ENCODE data around the gene WNT4. TPM values are rescaled to one million over a fixed set of nuclear protein-coding genes. Genes with fewer than 3 reads are reported as not detected.

Gene WNT4
- total RNA-seq, 1 donor from 2014 or later = not detected

DNA sequence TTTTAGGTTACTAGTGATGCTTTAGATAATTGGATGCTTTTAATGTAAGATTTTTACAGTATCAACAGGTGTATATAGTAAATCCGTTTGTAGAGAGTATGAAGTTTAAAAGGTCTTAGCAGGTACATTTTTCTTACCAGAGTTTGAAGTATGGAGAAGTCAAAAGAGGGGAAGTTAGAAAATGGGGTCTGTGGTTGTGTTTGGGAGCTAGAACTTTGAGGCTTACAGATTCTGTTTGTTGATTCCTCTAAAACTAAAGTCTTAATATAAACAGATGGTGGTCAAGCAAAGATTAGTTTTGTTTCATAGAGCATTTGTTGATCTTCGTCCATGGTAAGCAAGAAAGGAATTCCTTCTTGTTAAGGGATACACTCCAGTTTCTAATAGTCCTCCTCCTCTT, 54.6 kb downstream of the WNT4 start:
- no peaks in the 10 kb centered on the region for H3K27me3 Mint-ChIP-seq (ENCODE audit: insufficient read depth, low read depth)

DNA sequence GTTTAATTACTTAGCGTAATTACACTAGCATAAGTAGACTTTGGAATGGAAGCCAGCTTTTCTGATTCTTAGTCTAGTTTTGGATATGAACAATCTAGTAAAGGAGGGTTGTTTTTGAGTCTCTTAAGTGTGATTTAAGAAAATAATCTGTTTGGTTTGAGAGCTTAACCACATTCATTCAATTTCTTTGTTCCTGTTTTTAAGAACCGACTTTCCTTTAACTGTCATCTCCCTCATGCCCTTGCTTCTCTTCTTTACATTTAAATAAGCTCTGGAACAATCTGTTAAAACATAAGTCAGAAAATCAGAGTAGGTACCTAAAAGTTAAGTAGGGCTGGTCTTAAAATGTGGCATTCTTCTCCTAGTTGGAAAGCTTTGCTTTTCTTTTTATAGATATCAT, 62.7 kb downstream of the WNT4 start:
- Histone ChIP-seq H3F3A (ENCODE audit: low read depth) (peaks cover under 1% of the 10 kb centered on the region), H3K4me3 (no peak overlapping the region), H4K20me1 (ENCODE audit: low read depth) (peaks cover 91% of the 10 kb centered on the region), H3K27me3 (no peaks in the 10 kb centered on the region), H3K9me3 (ENCODE audit: low read depth) (no peaks in the 10 kb centered on the region), H3K4me1 (peaks cover under 1% of the 10 kb centered on the region), H3K79me2 (ENCODE audit: low read depth) (peaks cover 91% of the 10 kb centered on the region), H3K9ac (no peak overlapping the region), H2AFZ (replicated peaks) (no peak overlapping the region), H3K4me2 (no peak overlapping the region), H3K36me3 (peaks cover 5% of the 10 kb centered on the region), H3K27ac (no peak overlapping the region)
- Mint-ChIP-seq H3K4me1 (peaks cover 13% of the 10 kb centered on the region), H3K27ac (no peak overlapping the region), H3K9me3 (no peaks in the 10 kb centered on the region), H3K4me3 (no peak overlapping the region), H3K36me3 (peaks cover 35% of the 10 kb centered on the region), H3K27me3 (ENCODE audit: insufficient read depth, low read depth) (no peaks in the 10 kb centered on the region)
- TF ChIP-seq EZH2 (IDR thresholded peaks at IDR 0.05) = no peak
- TF ChIP-seq, protein P1, sequence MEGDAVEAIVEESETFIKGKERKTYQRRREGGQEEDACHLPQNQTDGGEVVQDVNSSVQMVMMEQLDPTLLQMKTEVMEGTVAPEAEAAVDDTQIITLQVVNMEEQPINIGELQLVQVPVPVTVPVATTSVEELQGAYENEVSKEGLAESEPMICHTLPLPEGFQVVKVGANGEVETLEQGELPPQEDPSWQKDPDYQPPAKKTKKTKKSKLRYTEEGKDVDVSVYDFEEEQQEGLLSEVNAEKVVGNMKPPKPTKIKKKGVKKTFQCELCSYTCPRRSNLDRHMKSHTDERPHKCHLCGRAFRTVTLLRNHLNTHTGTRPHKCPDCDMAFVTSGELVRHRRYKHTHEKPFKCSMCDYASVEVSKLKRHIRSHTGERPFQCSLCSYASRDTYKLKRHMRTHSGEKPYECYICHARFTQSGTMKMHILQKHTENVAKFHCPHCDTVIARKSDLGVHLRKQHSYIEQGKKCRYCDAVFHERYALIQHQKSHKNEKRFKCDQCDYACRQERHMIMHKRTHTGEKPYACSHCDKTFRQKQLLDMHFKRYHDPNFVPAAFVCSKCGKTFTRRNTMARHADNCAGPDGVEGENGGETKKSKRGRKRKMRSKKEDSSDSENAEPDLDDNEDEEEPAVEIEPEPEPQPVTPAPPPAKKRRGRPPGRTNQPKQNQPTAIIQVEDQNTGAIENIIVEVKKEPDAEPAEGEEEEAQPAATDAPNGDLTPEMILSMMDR (IDR thresholded peaks at IDR 0.05) = no peak
- TF ChIP-seq EZH2phosphoT487 (IDR thresholded peaks at IDR 0.05) = no peak
- DNase-seq (ENCODE audit: low spot score) = no peak

More for the DNA sequence above, 54.6 kb downstream of the WNT4 start:
- DNase-seq (ENCODE audit: low spot score) = no peak
- Histone ChIP-seq H3K27me3 (no peaks in the 10 kb centered on the region), H3F3A (ENCODE audit: low read depth) (peaks cover 11% of the 10 kb centered on the region), H3K27ac (no peak overlapping the region), H3K4me2 (no peak overlapping the region), H3K9me3 (ENCODE audit: low read depth) (no peaks in the 10 kb centered on the region), H3K4me3 (no peak overlapping the region), H3K4me1 (peaks cover 26% of the 10 kb centered on the region), H3K36me3 (no peaks in the 10 kb centered on the region), H3K9ac (no peak overlapping the region), H4K20me1 (ENCODE audit: low read depth) (peaks cover 88% of the 10 kb centered on the region), H2AFZ (replicated peaks) (no peak overlapping the region), H3K79me2 (ENCODE audit: low read depth) (peaks cover 81% of the 10 kb centered on the region)
- H3K27ac Mint-ChIP-seq = no peak overlapping the region
- H3K4me3 Mint-ChIP-seq = no peak overlapping the region
- peaks cover 23% of the 10 kb centered on the region for H3K4me1 Mint-ChIP-seq
- TF ChIP-seq EZH2 (IDR thresholded peaks at IDR 0.05) (no peak), EZH2phosphoT487 (IDR thresholded peaks at IDR 0.05) (no peak)
- TF ChIP-seq, protein P1 (IDR thresholded peaks at IDR 0.05) = no peak
- H3K9me3 Mint-ChIP-seq = no peaks in the 10 kb centered on the region
- peaks cover 32% of the 10 kb centered on the region for H3K36me3 Mint-ChIP-seq

DNA sequence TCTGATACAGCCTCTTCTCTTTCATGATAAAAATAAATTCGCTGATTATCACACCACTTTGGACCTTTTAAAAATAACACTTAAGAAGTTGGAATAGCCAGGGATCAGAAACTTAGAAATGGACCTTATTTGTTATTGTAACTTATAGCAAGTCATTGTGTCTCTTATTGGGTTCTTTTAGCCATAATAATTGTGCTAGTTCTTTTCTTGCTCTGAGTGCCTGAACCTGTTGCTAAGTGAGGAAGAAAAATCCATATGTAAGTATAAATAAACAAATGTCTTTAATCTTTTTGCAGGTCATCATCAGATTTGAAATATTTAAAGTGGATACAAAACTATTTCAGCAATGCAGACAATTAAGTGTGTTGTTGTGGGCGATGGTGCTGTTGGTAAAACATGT, 64.8 kb downstream of the WNT4 start:
- H3K27ac Mint-ChIP-seq = no peak overlapping the region
- H3K27me3 ChIP-seq = no peaks in the 10 kb centered on the region
- H3K4me2 ChIP-seq = no peak overlapping the region
- H2AFZ ChIP-seq (replicated peaks) = no peak overlapping the region
- H3F3A ChIP-seq (ENCODE audit: low read depth) = peaks cover 9% of the 10 kb centered on the region
- H4K20me1 ChIP-seq (ENCODE audit: low read depth) = peaks cover 94% of the 10 kb centered on the region
- H3K36me3 Mint-ChIP-seq = peaks cover 22% of the 10 kb centered on the region
- H3K4me3 Mint-ChIP-seq = no peak overlapping the region
- H3K27ac ChIP-seq = no peak overlapping the region
- H3K36me3 ChIP-seq = peaks cover 5% of the 10 kb centered on the region
- peaks cover 93% of the 10 kb centered on the region for H3K79me2 ChIP-seq (ENCODE audit: low read depth)
- no peak overlapping the region for H3K9ac ChIP-seq
- no peak overlapping the region for H3K4me3 ChIP-seq
- no peak for DNase-seq (ENCODE audit: low spot score)
- no peaks in the 10 kb centered on the region for H3K27me3 Mint-ChIP-seq (ENCODE audit: insufficient read depth, low read depth)
- peaks cover 12% of the 10 kb centered on the region for H3K4me1 ChIP-seq
- H3K4me1 Mint-ChIP-seq = peaks cover 23% of the 10 kb centered on the region
- no peaks in the 10 kb centered on the region for H3K9me3 Mint-ChIP-seq
- TF ChIP-seq EZH2phosphoT487 (IDR thresholded peaks at IDR 0.05) (no peak), EZH2 (IDR thresholded peaks at IDR 0.05) (no peak)
- TF ChIP-seq, protein P1 (IDR thresholded peaks at IDR 0.05) = no peak
- H3K9me3 ChIP-seq (ENCODE audit: low read depth) = no peaks in the 10 kb centered on the region

Data from neural progenitor cell (in vitro differentiated cells).